HG02973 (cell line): ENCODE data around the gene CACNA1I.

Experiments used
- ATAC-seq: cut with Tn5 transposase; IDR thresholded peaks from one replicate; pipeline ENCODE4 v1.9.1; 2021; ENCODE audit warnings: moderate library complexity; ENCODE audit not compliant: unreplicated experiment

CACNA1I gene

DNA sequence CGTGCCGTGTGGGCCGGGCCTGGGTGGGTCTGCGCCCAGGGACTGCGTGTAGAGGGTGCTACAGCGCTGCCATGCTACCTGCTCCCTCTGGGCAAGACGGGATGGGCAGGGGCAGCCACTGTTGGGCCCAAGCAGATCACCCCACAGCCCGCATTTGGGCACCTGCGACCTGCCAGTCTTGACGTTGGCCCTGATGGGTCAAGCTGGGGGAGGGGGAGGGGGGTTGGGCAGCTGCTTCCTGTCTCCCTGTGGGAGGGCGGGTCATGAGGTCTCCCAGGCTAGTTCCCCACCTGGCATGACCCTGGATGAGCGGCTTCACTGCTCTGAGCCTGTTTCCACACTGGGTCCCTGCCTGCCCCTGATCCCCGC, 35.2 kb upstream of the CACNA1I start:
- no peak for ATAC-seq

DNA sequence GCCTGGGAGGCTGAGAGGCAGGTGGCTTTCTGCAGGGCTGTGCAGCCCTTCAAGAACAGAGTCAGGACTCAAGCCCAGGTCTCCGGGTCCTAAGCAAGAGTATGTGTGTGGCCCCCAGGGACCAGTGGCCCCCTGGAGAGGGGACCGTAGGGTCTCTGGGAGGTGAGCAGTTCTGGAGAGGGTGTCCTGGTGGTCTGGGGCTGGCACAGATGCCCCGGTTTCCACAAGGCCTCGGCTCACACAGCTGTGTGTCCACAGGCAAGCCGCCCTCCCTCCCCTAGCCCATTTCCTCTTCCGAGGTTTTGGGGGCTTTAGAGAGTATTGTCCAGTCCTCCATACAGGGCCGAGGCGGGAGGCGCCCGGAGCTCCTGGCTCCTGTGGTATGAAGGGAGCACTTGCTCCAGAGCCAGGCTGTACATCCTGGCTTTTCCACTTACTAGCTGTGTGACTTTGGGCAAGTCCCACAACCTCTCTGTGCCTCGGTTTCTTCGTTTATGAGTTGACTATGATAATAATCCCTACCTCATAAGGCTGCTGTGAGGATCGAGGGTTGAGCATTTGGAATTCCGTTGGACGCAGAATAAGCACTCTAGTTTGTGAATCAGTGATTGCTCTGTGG, 34.6 kb upstream of the CACNA1I start:
- ATAC-seq, result no peak

GRCh38 chr22:39536711-39537110, 33.8 kb upstream of the CACNA1I start:
- no peak for ATAC-seq

GRCh38 chr22:39537975-39538374, 32.6 kb upstream of the CACNA1I start:
- no peak for ATAC-seq

DNA sequence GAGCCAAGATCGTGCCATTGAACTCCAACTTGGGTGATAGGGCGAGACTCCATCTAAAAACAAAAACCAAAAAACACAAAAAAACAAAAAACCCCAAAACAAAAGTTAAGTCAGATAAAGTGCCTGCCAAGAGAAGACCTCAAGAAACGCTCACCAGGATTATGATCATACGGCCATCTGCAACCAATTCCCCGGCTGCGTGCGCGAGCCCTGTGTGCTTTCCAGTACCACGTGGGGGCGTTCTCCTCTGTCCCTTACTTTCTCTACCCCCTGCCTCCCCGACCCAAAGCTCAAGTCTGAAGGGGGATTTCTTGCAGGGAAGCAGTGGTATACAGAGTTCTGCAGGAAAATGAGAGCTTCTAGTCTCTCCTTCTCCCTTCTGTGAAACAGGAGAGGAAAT, 27.5 kb upstream of the CACNA1I start:
- no peak for ATAC-seq

GRCh38 chr22:39545386-39546365, 24.9 kb upstream of the CACNA1I start:
- ATAC-seq, result no peak

GRCh38 chr22:39546889-39547586, 23.5 kb upstream of the CACNA1I start:
- no peak for ATAC-seq

GRCh38 chr22:39547587-39547947, 23.0 kb upstream of the CACNA1I start:
- ATAC-seq, result no peak

- no peak for ATAC-seq
Measured at GRCh38 chr22:39553429-39553828, 17.1 kb upstream of the CACNA1I start.

DNA sequence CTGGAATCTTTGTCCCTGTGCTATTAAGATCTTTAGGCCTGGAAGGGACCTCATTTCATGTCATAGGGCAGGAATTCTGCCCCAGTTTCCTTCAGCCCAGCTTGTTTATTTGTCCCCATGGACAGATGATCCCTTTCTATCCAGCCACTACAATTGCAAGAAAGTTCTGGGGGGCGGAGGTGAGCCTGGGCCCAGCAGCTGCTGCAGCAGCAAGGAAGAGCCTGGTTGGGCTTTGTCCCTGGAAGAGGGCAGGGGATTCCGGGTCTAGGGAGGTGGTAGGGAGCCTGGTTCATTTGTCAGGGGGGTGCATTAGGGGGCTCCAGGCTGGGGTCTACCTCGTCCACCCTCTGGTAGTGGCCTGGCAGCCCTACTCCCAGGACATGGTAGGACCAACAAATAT, 16.4 kb upstream of the CACNA1I start:
- ATAC-seq, result no peak

DNA sequence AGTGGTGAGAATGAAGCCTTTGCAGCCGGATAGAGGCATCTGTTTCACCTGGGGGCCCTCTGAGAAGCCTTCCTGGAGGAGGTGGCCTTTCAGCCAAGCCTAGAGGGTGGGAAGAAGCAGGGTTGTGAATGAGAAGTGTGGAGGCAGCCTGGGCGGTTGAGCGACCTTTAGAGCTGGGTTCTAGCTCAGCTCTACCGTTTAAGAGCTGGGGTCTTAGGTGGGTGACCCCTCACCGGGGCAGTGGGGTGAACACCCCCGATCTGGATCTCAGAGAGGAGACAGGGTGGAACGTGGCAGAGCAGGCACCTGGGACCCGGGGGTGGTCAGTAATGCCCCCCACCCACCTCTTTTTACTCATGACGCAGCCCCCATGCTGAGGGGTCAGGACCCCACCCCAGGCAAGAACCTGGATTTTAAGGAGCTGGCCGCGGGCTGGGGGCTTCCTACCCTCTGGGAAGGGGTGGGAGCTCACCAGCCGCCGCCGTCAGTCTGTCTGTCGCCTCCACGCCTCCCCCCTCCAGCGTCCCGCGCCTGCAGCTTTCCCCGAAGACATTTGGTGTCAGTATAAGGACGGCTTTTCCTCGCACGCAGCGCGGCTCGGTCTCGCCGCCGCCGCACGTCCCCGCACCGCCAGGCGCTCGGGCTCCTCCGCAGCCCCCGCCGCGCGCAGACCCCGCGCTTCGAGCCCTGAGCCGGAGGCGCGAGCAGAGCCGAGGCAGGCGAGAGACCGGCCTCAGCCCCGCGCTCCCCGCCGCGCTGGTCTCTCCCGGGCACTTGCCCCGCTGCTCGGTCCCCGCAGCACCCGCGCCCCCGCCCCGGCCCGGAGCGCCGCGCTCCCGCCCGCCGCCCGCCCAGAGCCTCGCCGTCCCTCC, 13.3 kb upstream of the CACNA1I start:
- no peak for ATAC-seq

DNA sequence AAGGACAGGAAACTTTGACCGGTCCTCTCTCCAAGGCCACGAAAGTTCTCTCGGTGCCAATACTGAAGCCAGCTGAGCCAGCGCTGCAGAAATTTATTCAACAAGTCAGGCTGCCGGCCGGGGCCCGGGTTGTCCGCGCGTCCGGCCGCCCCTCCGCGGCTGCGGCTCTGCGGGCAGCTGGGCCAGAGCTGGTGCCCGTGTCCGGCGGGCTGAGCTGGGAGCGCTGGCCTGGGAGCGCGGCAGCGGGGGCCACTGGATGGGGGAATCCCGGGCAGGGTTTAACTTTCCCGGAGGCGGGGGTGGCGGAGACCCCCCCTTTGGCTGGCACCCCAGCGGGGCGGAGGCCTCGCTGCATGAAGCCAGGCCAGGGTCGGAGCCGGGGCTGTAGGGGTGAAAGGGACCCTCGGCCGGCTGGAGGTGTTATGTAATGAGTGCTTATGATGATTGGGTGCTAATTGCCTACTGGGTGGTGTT, 12.3 kb upstream of the CACNA1I start:
- ATAC-seq, result no peak

DNA sequence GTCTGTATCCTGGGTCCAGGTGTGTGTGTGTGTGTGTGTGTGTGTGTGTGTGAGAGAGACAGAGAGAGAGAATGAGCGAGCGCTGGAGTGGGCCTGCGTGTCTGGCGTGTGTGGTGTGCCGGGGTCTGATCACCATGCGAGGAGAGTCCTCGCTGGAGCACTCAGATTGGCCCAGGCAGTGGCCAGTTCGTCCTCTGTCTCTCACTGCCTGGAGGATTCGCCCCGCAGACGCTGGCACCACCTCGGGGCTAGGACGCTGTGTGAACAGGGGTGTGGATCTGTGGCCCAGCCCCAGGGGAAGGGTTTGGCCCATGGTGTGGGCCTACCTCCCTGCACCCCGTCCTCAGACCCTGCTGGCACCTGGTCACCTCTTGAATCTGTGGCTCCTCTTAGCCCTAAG, 11.6 kb upstream of the CACNA1I start:
- no peak for ATAC-seq

- no peak for ATAC-seq
Measured at GRCh38 chr22:39559456-39560105, 11.0 kb upstream of the CACNA1I start.

- ATAC-seq, result no peak
Measured at GRCh38 chr22:39560127-39560526, 10.4 kb upstream of the CACNA1I start.

- ATAC-seq, result no peak
Measured at GRCh38 chr22:39562839-39563489, 7.6 kb upstream of the CACNA1I start.

- ATAC-seq, result no peak
Measured at GRCh38 chr22:39563571-39564428, 6.8 kb upstream of the CACNA1I start.

DNA sequence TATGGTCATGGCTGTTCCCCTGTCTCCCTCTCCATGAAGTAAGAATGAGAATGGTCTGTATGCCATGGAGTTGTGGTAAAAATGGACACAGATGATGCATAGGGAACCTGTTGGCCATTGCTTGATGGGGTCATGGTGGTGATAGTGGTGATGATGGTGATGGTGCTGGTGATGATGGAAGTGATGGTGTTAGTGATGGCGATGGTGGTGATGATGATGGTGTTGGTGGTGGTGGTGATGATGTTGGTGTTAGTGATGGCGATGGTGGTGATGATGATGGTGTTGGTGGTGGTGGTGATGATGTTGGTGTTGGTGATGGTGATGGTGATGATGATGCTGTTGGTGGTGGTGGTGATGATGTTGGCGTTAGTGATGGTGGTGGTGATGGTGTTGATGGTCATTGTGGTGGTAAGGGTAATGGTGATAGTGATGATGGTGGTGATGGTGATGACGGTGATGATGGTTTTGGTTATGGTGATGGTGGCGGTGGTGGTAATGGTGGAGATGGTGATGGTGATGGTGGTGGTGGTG, 5.1 kb upstream of the CACNA1I start:
- no peak for ATAC-seq
